ENCODE results near the gene GNAZ. TPM values are rescaled to one million over a fixed set of nuclear protein-coding genes. Genes with fewer than 3 reads are reported as not detected.

Gene GNAZ
- polyA plus RNA-seq, 1 donor (not counting 4 experiments of a cell fraction or from before 2014, with no cell fraction given): 0.03 TPM

- no peaks in the 10 kb centered on the region for H3K9me1 ChIP-seq (ENCODE audit: control insufficient read depth, extremely low read depth, insufficient read depth, low read length)
- no peak overlapping the region for H2AFZ ChIP-seq (ENCODE audit: control insufficient read depth, low read length)
- TF ChIP-seq EZH2 (IDR thresholded peaks at IDR 0.05; ENCODE audit: low read length) (no peak), CTCF (optimal IDR thresholded peaks at IDR 0.05 in 1 of 3, IDR thresholded peaks at IDR 0.05 in 1 of 3, conservative IDR thresholded peaks at IDR 0.05 in 1 of 3; ENCODE audit: extremely low read depth in 1 of 3, insufficient read depth in 2 of 3, low read length in 3 of 3) (no peak)
- H3K9ac ChIP-seq (ENCODE audit: control insufficient read depth, extremely low read depth, insufficient read depth, low read length): no peak overlapping the region
- no peak overlapping the region for H3K4me3 ChIP-seq (ENCODE audit: control insufficient read depth in 2 of 3, extremely low read depth in 1 of 3, insufficient read depth in 2 of 3, low read depth in 1 of 3, low read length in 3 of 3)
- H3K4me1 ChIP-seq (ENCODE audit: control insufficient read depth, extremely low read depth, insufficient read depth, low read length): no peaks in the 10 kb centered on the region
- H4K20me1 ChIP-seq (ENCODE audit: control insufficient read depth, extremely low read depth, insufficient read depth, low read length): peaks cover 3% of the 10 kb centered on the region
- H3K27ac ChIP-seq (ENCODE audit: control insufficient read depth, insufficient read depth, low read length): no peak overlapping the region
- H3K27me3 ChIP-seq (ENCODE audit: control insufficient read depth, extremely low read depth, insufficient read depth, low read length): no peaks in the 10 kb centered on the region
- no peak overlapping the region for H3K4me2 ChIP-seq (ENCODE audit: control insufficient read depth, extremely low read depth, insufficient read depth, low read depth, low read length)
- no peaks in the 10 kb centered on the region for H3K9me3 ChIP-seq (ENCODE audit: control insufficient read depth, low read depth, low read length)
- no peaks in the 10 kb centered on the region for H3K79me2 ChIP-seq (ENCODE audit: control insufficient read depth, insufficient read depth, low read length)
- DNase-seq (ENCODE audit: low read depth, low spot score) (no peak), FAIRE-seq (no peak)
- dilution Hi-C loops (cut with MboI; ENCODE audit: extremely low pct_ligation_motif_present, low sequenced_read_pairs): no loop called here
- H3K36me3 ChIP-seq (ENCODE audit: control insufficient read depth in 2 of 2, extremely low read depth in 1 of 2, insufficient read depth in 2 of 2, low read length in 2 of 2): no peaks in the 10 kb centered on the region
These were observed 22.9 kb downstream of the GNAZ start for GRCh38 chr22:23093051-23093788.

DNA sequence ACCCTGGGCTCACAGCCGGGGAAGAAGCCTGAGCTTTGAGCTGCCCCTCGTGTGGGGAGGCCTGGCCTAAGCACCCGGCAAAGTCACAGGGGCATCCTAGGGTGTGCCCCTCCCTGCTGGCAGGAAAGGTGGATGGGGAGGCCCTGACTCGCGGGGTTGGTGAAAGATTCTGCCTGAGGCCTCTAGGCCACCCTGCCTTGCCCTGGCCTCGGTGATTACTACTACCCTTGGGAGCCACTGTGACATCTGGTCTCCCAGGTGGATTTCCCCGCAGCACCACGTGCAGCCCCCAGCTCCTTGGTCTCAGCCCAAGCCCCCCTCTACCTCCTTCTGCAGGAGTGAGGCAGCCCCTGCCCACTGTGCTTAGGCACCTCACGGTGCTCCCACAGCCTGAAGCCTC is 23.9 kb downstream of the GNAZ start:
- H3K9ac ChIP-seq (ENCODE audit: control insufficient read depth, extremely low read depth, insufficient read depth, low read length): no peak overlapping the region
- dilution Hi-C loops (cut with MboI; ENCODE audit: extremely low pct_ligation_motif_present, low sequenced_read_pairs): no loop called here
- H3K4me3 ChIP-seq (ENCODE audit: control insufficient read depth in 2 of 3, extremely low read depth in 1 of 3, insufficient read depth in 2 of 3, low read depth in 1 of 3, low read length in 3 of 3): no peak overlapping the region
- H3K9me3 ChIP-seq (ENCODE audit: control insufficient read depth, low read depth, low read length): no peaks in the 10 kb centered on the region
- no peak for TF ChIP-seq EZH2 (IDR thresholded peaks at IDR 0.05; ENCODE audit: low read length)
- no peak for TF ChIP-seq CTCF (optimal IDR thresholded peaks at IDR 0.05 in 1 of 3, IDR thresholded peaks at IDR 0.05 in 1 of 3, conservative IDR thresholded peaks at IDR 0.05 in 1 of 3; ENCODE audit: extremely low read depth in 1 of 3, insufficient read depth in 2 of 3, low read length in 3 of 3)
- H3K9me1 ChIP-seq (ENCODE audit: control insufficient read depth, extremely low read depth, insufficient read depth, low read length): no peaks in the 10 kb centered on the region
- H2AFZ ChIP-seq (ENCODE audit: control insufficient read depth, low read length): no peak overlapping the region
- no peaks in the 10 kb centered on the region for H3K79me2 ChIP-seq (ENCODE audit: control insufficient read depth, insufficient read depth, low read length)
- H3K27me3 ChIP-seq (ENCODE audit: control insufficient read depth, extremely low read depth, insufficient read depth, low read length): no peaks in the 10 kb centered on the region
- H3K4me2 ChIP-seq (ENCODE audit: control insufficient read depth, extremely low read depth, insufficient read depth, low read depth, low read length): no peak overlapping the region
- H3K27ac ChIP-seq (ENCODE audit: control insufficient read depth, insufficient read depth, low read length): no peak overlapping the region
- no peaks in the 10 kb centered on the region for H3K4me1 ChIP-seq (ENCODE audit: control insufficient read depth, extremely low read depth, insufficient read depth, low read length)
- FAIRE-seq (no peak), DNase-seq (ENCODE audit: low read depth, low spot score) (no peak)
- H4K20me1 ChIP-seq (ENCODE audit: control insufficient read depth, extremely low read depth, insufficient read depth, low read length): peaks cover 3% of the 10 kb centered on the region
- H3K36me3 ChIP-seq (ENCODE audit: control insufficient read depth in 2 of 2, extremely low read depth in 1 of 2, insufficient read depth in 2 of 2, low read length in 2 of 2): no peaks in the 10 kb centered on the region

Data from keratinocyte (primary cell).